ENCODE results near the gene NLRP7.
"Not testable (repeated sequence)": the region's sequence is repeated elsewhere in the genome, so short reads cannot be mapped to it uniquely, and the experiment has no call there.

Gene NLRP7

DNA sequence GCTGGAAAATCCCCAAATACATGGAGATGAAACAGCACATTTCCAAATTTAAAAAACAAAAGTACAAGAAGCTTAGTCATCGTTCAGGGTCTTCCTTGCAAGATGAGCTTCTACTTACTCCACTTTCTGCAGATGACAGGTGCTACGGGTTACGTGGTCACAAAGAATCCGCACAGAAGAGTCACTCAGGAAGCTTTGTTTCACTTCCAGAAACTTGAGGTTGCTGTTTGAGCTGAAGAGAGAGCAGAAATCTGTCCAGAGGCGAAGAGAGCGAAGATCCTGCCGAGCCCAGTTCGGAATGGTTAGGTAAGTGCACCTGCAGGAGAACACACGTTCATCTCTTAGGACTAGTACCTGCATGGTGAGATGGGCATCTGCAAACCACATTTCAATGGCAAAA, 9.4 kb downstream of the NLRP7 start:
- TF ChIP-seq, protein P1, sequence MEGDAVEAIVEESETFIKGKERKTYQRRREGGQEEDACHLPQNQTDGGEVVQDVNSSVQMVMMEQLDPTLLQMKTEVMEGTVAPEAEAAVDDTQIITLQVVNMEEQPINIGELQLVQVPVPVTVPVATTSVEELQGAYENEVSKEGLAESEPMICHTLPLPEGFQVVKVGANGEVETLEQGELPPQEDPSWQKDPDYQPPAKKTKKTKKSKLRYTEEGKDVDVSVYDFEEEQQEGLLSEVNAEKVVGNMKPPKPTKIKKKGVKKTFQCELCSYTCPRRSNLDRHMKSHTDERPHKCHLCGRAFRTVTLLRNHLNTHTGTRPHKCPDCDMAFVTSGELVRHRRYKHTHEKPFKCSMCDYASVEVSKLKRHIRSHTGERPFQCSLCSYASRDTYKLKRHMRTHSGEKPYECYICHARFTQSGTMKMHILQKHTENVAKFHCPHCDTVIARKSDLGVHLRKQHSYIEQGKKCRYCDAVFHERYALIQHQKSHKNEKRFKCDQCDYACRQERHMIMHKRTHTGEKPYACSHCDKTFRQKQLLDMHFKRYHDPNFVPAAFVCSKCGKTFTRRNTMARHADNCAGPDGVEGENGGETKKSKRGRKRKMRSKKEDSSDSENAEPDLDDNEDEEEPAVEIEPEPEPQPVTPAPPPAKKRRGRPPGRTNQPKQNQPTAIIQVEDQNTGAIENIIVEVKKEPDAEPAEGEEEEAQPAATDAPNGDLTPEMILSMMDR (IDR thresholded peaks at IDR 0.05; ENCODE audit: control insufficient read depth, insufficient read depth, low read depth, low read length, missing control alignments) = no peak
- H3K4me3 ChIP-seq (ENCODE audit: control insufficient read depth, low read depth, low read length) = no peak overlapping the region
- no peak for DNase-seq (ENCODE audit: low read depth)

DNA sequence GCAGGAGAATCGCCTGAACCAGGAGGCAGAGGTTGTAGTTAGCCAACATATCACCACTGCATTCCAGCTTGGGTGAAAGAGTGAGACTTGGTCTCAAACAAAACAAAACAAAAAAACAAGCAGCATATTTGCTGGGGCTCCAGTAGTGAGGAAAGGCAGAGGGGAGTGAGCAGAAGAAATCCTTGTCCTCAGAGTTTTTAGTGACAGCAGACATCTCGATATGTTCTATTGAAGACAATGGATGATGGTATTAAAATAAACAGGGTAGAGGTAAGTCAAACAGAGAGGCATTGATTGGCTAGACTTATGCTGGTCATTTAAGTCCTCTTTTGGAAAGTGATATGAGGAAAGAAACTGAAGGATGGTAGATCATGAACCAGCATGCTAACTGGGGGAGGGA, 19.0 kb downstream of the NLRP7 start:
- H3K4me3 ChIP-seq (ENCODE audit: control insufficient read depth, low read depth, low read length) = no peak overlapping the region
- TF ChIP-seq, protein P1 (IDR thresholded peaks at IDR 0.05; ENCODE audit: control insufficient read depth, insufficient read depth, low read depth, low read length, missing control alignments) = no peak
- no peak for DNase-seq (ENCODE audit: low read depth)

DNA sequence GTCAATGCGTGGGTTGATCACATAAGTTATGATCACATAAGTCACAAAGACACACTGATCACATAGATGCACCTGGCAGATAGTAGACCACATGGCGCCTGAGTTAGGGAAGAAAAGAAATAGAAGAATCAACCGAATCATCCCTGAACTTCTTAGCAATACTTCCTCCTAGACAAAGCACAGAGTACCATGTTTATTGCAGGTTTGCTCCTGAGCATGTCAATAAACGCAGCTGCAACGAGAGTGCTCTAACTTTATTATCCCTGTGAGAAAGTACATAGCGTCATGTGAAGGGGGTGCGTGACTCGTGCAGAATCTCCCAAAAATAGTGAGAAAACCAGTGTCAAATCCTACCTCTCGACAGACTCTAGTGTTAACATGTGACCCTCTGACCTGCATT, 24.1 kb downstream of the NLRP7 start:
- H3K4me3 ChIP-seq (ENCODE audit: control insufficient read depth, low read depth, low read length) = no peak overlapping the region
- TF ChIP-seq, protein P1 (IDR thresholded peaks at IDR 0.05; ENCODE audit: control insufficient read depth, insufficient read depth, low read depth, low read length, missing control alignments) = no peak
- no peak for DNase-seq (ENCODE audit: low read depth)

DNA sequence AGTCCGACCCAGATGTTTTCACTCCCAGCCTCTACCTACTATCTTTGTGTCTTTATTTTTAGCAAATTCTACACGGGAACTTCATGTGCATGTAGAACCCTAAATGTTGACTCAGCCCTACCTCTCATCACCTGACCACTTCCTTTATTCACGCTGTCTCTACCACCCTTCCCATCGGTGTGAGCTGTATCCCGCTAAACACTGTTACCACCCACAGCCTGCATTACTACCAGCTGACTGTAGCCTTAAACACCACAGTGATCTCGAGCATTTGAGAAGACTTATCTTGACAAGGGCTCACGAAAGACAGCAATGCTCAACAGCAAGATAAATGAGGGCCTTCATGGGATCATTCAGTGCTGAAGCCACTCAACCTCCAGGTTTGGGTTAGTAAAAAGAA, 26.2 kb downstream of the NLRP7 start:
- no peak overlapping the region for H3K4me3 ChIP-seq (ENCODE audit: control insufficient read depth, low read depth, low read length)
- DNase-seq (ENCODE audit: low read depth) = no peak
- TF ChIP-seq, protein P1 (IDR thresholded peaks at IDR 0.05; ENCODE audit: control insufficient read depth, insufficient read depth, low read depth, low read length, missing control alignments) = no peak

DNA sequence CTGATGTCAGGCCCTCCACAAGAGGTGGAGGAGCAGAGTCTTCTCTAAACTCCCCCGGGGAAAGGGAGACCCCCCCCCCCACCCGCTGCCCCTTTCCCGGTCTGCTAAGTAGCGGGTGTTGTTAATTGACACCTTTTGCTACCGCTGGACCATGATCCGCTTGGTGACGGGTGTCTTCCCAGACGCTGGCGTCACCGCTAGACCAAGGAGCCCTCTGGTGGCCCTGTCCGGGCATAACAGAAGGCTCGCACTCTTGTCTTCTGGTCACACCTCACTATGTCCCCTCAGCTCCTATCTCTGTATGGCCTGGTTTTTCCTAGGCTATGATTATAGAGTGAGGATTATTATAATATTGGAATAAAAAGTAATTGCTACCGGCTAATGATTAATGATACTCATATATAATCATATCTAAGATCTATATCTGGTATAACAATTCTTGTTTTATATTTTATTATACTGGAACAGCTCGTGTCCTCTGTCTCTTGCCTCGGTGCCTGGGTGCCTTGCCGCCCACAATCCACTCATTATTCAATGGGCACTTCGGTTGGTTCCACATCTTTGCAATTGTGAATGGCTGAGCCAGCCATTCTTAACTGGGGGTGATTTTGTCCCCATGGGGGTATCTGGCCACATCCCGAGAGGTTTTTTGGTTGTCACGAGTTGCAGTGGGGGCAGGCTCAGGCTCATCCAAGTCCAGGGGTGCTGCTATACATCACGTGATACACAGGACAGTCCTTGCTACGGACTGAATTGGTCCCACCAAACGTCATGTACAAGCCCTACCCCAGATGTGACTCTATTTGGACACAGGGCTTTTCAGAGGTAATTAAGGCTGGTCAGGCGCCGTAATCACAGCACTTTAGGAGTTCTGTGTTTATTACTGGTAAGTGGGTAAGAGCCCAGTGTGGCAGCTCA, 27.4 kb downstream of the NLRP7 start:
- not testable (repeated sequence) for H3K4me3 ChIP-seq (ENCODE audit: control insufficient read depth, low read depth, low read length); DNase-seq (ENCODE audit: low read depth)

DNA sequence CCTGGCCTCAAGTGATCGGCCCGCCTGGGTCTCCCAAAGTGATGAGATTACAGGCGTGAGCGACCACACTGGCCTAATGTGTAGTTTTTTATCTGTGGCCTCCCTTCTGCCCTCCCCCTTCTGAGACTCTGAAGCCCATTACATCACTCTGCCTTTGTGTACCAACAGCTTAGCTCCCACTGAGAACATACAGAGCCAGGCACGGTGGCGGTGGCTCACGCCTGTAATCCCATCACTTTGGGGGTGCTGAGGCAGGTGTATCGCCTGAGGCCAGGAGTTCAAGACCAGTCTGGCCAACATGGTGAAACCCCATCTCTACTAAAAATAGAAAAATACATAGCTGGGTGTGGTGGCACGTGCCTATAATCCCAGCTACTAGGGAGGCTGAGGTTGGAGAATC, 28.8 kb downstream of the NLRP7 start:
- no peak overlapping the region for H3K4me3 ChIP-seq (ENCODE audit: control insufficient read depth, low read depth, low read length)
- TF ChIP-seq, protein P1 (IDR thresholded peaks at IDR 0.05; ENCODE audit: control insufficient read depth, insufficient read depth, low read depth, low read length, missing control alignments) = no peak
- no peak for DNase-seq (ENCODE audit: low read depth)

DNA sequence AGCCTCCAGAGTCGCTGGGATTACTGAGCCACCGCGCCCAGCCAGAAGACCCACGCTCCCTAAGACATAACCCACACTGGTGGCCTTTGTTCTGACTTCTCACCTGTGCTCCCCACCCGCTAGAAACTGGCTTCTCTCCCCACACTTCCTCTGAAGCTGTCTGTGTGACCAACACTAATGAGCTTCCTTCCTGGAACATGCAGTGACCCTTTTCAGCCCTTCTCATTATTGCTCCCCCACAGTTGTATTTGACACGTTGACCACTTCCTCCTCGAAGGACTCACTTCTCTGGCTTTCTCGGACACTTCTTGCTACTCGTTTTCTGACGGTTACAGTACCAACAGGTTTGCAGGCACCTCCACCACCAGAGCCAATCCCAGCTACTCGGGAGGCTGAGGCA, 30.5 kb downstream of the NLRP7 start:
- DNase-seq (ENCODE audit: low read depth) = no peak
- H3K4me3 ChIP-seq (ENCODE audit: control insufficient read depth, low read depth, low read length) = no peak overlapping the region
- TF ChIP-seq, protein P1 (IDR thresholded peaks at IDR 0.05; ENCODE audit: control insufficient read depth, insufficient read depth, low read depth, low read length, missing control alignments) = no peak

DNA sequence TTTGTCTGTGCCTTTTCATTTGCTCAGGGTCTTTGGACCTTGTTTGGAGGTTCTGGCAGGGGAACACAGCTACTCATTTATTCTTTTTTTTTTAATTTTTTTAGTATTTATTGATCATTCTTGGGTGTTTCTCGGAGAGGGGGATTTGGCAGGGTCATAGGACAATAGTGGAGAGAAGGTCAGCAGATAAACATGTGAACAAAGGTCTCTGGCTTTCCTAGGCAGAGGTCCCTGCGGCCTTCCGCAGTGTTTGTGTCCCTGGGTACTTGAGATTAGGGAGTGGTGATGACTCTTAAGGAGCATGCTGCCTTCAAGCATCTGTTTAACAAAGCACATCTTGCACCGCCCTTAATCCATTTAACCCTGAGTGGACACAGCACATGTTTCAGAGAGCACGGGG, 39.4 kb downstream of the NLRP7 start:
- not testable (repeated sequence) for DNase-seq (ENCODE audit: low read depth); H3K4me3 ChIP-seq (ENCODE audit: control insufficient read depth, low read depth, low read length)
